ENCODE data around the gene GALT. TPM values are rescaled to one million over a fixed set of nuclear protein-coding genes. Genes with fewer than 3 reads are reported as not detected.

GALT gene
- total RNA-seq, 4 donors from 2014 or later = 22.9 to 41.1 (median 30.2) TPM

DNA sequence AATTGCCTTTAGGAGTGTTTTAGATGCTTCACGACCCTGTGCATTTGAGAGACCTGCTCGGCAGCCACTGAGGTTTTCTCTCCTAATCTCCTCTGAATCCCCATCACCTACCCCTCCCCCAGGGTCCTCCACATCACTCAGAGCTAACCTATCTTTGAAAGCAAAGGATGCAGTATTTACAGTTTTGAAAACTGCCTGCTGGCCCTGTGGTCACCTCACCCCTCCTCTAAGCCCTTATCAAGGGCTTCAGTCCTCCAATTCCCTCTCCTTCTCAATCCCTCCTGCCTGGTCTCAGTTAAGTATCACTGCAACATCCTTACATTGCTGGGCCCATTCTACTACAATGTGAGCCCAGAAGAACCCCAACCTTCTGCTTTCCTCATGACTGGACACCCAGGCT, 39.1 kb upstream of the GALT start:
- TF ChIP-seq, protein P1, sequence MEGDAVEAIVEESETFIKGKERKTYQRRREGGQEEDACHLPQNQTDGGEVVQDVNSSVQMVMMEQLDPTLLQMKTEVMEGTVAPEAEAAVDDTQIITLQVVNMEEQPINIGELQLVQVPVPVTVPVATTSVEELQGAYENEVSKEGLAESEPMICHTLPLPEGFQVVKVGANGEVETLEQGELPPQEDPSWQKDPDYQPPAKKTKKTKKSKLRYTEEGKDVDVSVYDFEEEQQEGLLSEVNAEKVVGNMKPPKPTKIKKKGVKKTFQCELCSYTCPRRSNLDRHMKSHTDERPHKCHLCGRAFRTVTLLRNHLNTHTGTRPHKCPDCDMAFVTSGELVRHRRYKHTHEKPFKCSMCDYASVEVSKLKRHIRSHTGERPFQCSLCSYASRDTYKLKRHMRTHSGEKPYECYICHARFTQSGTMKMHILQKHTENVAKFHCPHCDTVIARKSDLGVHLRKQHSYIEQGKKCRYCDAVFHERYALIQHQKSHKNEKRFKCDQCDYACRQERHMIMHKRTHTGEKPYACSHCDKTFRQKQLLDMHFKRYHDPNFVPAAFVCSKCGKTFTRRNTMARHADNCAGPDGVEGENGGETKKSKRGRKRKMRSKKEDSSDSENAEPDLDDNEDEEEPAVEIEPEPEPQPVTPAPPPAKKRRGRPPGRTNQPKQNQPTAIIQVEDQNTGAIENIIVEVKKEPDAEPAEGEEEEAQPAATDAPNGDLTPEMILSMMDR (IDR thresholded peaks at IDR 0.05; ENCODE audit: low read depth) = no peak

DNA sequence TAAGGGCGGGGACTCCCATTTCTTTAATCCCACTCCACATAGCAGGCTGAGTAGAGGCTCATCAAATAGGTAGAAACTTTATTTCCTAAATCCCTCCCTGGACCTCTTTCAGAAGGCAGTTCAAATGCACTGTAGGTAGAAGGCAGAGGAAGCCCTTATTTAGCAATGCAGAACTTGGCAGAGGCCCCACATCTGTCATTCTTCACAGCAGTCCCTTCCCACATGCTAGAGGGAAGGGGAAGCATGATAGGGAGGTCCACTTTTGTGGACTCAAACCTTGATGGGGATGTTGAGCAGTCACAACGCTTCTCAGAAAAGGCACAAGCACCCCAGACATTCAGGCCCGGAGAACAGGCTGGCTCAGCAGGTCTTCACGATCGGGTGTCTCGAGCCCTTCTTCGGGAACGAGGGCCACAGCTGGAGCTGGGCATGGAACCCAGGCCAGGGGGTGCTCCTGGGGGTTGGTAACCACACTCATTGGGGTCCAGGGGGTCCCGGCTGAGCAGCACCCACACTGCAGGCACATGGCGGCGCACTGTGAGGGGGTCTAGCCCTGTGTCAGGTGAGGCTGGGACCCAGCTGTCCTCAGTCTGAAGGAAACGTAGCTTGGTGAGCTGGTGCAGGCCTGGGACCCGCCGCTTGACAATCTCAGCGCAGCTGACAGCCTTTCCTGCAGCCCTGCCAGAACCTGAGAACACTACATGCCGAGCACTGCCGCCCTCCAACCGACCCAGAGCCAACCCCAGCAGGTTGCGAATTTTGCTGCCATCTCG, 35.9 kb upstream of the GALT start:
- TF ChIP-seq, protein P1 (IDR thresholded peaks at IDR 0.05; ENCODE audit: low read depth) = no peak

DNA sequence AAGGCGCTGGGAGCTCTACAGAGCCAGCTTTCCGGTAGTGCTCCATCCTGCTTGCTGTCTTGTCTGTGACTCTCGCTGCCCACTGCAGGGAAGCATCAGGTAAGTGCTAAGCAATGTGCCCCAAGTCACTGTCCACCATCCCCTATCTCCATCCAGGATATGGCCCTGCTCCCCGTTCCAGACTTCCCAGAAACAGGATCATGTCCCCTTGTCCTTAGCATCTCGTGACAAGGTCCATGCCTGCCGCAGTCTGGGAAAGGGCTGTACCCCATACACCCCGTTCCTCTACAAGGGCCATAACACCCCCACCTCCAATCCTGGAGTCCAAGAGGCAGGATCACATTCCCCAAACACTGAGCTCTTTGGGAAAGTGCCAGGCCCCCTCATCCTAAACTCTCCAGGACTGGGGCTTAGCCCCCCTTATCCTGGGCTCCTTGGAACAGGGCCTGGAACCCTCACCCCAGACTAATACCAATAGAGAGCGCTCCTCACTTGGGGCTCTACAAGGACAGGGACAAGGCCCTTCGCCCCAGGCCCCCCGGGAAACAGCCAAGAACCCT, 35.1 kb upstream of the GALT start:
- TF ChIP-seq, protein P1 (IDR thresholded peaks at IDR 0.05; ENCODE audit: low read depth) = no peak

DNA sequence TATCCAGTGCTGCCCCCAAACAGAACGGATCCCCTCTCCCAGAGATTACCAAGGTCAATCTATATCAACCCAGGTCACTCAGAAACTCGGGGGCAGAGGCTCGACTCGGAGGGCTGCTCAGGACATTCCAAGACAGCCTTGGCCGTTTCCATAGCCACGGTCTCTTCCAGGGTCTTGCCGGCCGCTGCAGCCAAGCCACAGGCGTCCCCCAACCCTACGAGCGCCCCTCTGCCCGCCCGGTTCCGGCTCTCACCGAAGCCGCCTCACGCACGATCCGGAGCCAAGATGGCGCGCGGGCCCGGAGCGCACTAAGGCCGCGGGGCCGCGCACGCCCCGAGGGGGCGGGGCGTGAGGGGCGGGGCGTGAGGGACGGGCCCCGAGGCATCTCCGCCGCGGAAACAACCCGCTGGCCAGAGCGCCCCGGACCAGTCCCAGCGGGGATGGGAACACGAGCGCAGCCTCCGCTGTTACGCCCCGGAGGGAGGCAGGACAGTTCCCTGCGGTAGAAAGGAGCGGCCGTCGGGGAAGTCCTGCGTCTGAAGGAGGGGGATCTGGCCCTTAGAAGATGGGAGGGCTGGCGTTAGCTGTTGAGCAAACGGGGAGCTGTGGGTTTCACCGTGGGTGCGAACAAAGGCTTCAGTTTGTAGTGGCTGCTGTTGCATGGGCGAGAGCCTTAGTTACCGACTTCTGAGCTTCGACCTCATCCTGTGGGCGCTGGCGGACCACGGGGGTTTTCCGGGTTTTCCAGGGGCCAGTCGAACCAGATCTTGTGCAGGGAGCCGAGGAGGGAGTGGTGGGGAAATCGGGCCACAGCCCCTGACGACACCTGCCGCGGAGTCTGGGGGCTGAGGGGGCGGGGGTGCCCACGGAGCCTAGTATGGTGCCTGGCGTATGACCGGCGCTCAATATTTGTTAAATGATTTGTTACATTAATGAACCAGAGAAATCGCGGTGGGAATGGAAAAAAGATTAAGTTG, 34.4 kb upstream of the GALT start, which contains the start of gene RPP25L:
RPP25L (minus strand) TSS at position 287 of the 977 bp plus-strand sequence. CDS start 801 bp downstream, outside the sequence.
- TF ChIP-seq, protein P1 (IDR thresholded peaks at IDR 0.05; ENCODE audit: low read depth) = no peak

DNA sequence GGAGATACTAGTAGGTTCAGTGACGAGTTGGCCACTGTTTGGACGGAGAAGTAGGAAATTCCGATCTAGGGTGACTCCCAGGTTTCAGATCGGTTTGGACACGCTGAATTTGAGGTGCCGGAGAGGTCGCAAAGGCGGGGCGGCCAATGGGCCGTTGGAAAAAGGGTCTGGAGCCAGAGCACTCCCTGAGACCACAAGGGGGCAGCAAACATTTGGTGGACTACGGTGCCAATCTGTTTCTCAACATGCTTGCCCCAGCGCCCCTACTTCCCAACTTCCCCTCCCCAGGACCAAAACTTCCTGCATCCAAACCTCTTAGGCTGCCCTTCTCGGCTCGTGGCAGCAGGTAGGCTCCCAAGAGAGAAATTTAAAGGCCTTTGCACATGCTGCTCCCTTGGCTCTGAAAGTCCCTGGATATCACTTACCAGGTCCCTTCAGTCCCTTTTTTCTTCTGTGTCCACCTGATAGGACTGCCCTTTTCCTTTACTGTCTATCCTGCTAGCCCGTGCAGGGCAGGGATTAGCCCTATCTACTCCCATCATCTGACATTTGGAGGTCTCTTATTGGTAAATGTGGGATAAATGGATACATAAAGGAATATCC, 33.6 kb upstream of the GALT start:
- TF ChIP-seq, protein P1 (IDR thresholded peaks at IDR 0.05; ENCODE audit: low read depth) = no peak

DNA sequence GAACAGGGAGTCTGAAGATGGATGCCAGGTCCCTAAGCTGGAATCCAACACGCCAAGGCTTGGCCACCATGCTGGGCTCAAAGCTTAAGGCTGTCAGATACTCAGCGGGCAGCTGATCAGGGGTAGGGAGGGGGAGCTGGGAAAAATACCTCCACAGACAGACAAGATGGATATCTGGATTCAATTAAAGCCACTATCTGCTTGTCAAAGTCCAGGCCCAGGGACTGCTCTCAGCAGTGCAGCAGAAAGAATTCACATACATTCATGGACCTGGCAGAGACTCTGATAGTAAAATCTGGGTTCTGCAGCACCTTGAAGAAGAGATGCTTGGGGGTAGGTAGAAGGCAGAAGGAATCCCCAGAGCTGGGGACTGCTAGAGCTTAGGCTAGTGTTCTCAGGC, 31.3 kb upstream of the GALT start:
- TF ChIP-seq, protein P1 (IDR thresholded peaks at IDR 0.05; ENCODE audit: low read depth) = no peak
